Neutrophil (primary cell): ENCODE measurements around the gene DUSP8.

Source experiments
- H3K27ac ChIP-seq: fragments of 200-600 bp; sonication (generic); 2 replicates; pipeline ENCODE4 v1.5.1; 2016; ENCODE audit warnings: mild to moderate bottlenecking, moderate library complexity
- H3K27me3 ChIP-seq: fragments of 200-600 bp; sonication (generic); 2 replicates; pipeline ENCODE4 v1.6.0; 2016; ENCODE audit warnings: mild to moderate bottlenecking
- H3K36me3 ChIP-seq: fragments of 200-600 bp; sonication (generic); 2 replicates; pipeline ENCODE4 v1.5.1; 2017
- H3K4me1 ChIP-seq, 2 experiments: fragments of 200-600 bp in 1 of 2; sonication (generic) in 1 of 2; 1 replicate in 1 of 2; 2 replicates in 1 of 2; pipeline versions ENCODE4 v1.5.1 to v1.6.1; 2013 to 2016; ENCODE audit warnings: low read depth in 1 of 2, low read length in 1 of 2, mild to moderate bottlenecking in 1 of 2, moderate library complexity in 1 of 2; ENCODE audit not compliant: control insufficient read depth in 1 of 2, insufficient read depth in 1 of 2
- H3K4me3 ChIP-seq, 2 experiments: fragments of 200-600 bp in 1 of 2; sonication (generic) in 1 of 2; 1 replicate in 1 of 2; 2 replicates in 1 of 2; pipeline ENCODE4 v1.5.1; 2013 to 2016; ENCODE audit warnings: low read depth in 1 of 2, low read length in 1 of 2, mild to moderate bottlenecking in 1 of 2, moderate library complexity in 1 of 2
- H3K9me3 ChIP-seq: fragments of 200-600 bp; sonication (generic); 2 replicates; pipeline ENCODE4 v1.5.1; 2016
- TF ChIP-seq, protein P1 (sequence below): fragments of 200-600 bp; sonication (generic); IDR thresholded peaks from 2 replicates; pipeline ENCODE4 v1.5.1; 2016; ENCODE audit warnings: antibody characterized with exemption

DUSP8 gene

DNA sequence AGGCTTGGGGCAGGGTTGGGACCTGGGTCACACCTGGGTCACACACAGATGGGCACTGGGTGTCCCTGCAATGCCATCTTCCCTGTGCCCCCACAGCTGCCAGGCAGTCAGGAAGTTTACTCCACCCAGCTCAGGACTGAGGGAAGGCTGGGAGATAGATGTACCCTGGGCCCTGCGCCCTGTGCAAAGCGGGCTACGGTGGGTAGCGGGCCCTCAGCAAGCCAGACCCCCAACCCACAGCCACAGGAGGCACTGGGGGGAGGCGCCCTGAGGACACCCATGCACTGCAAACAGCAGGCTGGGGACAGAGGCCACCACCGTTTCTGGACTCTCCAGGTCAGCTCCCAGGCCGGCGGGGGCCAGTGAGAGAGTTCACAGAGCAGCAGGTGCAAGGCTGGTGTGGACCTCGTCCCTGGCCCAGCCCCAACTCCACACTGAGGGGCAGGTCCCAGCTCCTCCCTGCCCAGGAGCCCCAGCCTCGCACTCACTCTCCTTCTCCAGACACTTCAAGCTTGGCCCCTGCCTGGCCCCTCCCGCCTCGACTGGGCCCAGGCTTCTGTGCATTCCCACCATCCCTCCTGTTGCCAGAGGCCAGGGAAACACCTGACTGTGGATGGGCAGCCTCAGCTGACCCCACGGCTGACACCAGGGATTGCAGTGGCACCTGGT is 4.9 kb downstream of the DUSP8 start:
- H3K36me3 ChIP-seq, result no peaks in the 10 kb centered on the region
- H3K4me1 ChIP-seq, result no peaks in the 10 kb centered on the region
- H3K9me3 ChIP-seq, result no peaks in the 10 kb centered on the region
- H3K4me3 ChIP-seq, result no peak overlapping the region
- peaks cover 97% of the 10 kb centered on the region for H3K27me3 ChIP-seq
- no peak overlapping the region for H3K27ac ChIP-seq
- TF ChIP-seq, protein P1, sequence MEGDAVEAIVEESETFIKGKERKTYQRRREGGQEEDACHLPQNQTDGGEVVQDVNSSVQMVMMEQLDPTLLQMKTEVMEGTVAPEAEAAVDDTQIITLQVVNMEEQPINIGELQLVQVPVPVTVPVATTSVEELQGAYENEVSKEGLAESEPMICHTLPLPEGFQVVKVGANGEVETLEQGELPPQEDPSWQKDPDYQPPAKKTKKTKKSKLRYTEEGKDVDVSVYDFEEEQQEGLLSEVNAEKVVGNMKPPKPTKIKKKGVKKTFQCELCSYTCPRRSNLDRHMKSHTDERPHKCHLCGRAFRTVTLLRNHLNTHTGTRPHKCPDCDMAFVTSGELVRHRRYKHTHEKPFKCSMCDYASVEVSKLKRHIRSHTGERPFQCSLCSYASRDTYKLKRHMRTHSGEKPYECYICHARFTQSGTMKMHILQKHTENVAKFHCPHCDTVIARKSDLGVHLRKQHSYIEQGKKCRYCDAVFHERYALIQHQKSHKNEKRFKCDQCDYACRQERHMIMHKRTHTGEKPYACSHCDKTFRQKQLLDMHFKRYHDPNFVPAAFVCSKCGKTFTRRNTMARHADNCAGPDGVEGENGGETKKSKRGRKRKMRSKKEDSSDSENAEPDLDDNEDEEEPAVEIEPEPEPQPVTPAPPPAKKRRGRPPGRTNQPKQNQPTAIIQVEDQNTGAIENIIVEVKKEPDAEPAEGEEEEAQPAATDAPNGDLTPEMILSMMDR, result no peak

DNA sequence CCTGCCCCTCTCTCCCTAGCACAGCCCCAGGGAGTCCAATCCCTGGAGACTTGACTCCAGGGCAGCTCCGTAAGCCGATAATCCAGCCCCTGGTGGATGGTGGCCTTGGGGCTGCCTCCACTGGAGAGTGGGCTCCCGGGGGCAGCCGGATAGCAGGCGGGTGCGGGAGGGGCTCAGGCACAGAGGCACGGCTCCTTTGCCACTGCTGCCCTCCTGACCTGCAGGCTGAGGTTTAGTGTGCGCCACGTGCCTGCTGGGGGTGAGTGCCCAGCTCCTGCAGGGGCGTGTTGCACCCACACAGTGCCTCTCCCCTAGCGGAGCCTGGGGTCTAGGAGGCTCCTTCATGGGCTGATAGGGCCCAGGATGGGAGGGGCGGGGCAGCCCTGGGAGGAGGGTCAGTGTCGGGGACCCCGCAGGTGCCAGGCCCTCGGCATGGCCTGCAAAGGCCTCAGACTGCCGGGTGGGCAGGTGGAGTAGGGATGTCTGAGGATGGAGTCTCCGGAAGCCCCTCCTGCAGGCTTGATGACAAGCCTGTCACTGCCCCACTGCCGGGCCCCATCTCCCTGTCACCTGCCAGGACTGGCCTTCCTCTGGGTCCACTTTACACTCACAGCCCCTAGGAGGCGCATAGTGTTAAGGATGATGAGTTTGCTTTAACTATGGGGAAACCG is 5.6 kb downstream of the DUSP8 start:
- H3K9me3 ChIP-seq, result no peaks in the 10 kb centered on the region
- peaks cover 95% of the 10 kb centered on the region for H3K27me3 ChIP-seq
- TF ChIP-seq, protein P1, result no peak
- H3K4me3 ChIP-seq, result no peak overlapping the region
- no peaks in the 10 kb centered on the region for H3K4me1 ChIP-seq
- no peak overlapping the region for H3K27ac ChIP-seq
- H3K36me3 ChIP-seq, result no peaks in the 10 kb centered on the region

DNA sequence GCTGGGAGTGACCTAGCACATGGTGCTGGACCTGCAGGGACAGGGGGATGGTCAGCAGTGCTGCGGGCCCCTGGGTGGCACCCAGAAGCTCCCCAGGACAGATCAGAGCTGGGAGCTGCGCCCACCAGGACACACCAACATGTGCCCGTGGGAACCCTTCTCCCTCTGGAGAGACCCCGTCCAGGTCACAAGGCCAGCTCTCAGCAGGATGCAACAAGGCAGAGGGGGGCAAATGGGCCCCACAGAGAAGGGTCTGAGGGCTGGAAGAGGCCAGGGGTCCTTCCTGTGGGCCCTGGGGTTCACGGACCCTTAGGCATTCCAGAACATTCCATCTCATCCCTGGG is 6.2 kb downstream of the DUSP8 start:
- peaks cover 95% of the 10 kb centered on the region for H3K27me3 ChIP-seq
- no peaks in the 10 kb centered on the region for H3K36me3 ChIP-seq
- H3K9me3 ChIP-seq, result no peaks in the 10 kb centered on the region
- H3K4me3 ChIP-seq, result no peak overlapping the region
- H3K27ac ChIP-seq, result no peak overlapping the region
- TF ChIP-seq, protein P1, result no peak
- no peaks in the 10 kb centered on the region for H3K4me1 ChIP-seq

DNA sequence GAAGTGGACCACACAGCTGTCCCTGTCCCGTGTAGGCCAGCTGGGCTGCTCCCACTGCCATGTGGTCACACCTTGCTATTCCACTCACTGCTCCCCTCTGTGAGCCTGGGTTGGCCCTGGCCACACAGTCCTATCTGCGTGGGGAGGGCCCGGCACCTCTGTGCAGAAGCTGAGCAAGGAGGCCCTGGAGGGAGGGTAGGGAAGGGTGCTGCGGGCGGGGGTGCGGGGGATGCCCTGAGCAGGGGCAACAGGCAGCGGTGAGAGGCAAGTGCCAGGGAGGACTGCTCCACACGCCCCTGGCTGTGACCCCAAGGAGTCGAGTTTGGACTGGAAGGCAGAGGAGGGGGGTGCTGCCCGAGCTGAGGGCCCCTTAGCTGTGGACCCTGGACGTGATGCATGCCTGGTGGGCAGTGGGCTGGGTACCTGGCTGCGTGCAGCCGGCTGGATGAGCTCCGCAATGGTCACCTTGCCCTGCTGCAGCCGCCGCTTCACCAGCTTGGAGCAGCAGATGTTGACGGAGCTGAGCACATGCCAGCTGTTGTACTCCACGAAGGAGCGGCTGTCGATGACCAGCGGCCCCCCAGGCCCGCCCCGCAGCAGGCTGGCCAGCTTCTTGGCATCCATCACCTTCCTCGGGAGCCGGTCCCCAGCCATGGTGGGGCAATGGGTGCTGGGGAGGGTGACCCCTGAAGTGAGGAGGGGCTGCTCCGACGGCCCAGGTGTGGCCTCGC is 6.7 kb downstream of the DUSP8 start:
- Histone ChIP-seq H3K27me3 (peaks cover 95% of the 10 kb centered on the region), H3K36me3 (no peaks in the 10 kb centered on the region), H3K4me1 (no peaks in the 10 kb centered on the region), H3K27ac (no peak overlapping the region), H3K4me3 (no peak overlapping the region), H3K9me3 (no peaks in the 10 kb centered on the region)
- TF ChIP-seq, protein P1, result no peak

DNA sequence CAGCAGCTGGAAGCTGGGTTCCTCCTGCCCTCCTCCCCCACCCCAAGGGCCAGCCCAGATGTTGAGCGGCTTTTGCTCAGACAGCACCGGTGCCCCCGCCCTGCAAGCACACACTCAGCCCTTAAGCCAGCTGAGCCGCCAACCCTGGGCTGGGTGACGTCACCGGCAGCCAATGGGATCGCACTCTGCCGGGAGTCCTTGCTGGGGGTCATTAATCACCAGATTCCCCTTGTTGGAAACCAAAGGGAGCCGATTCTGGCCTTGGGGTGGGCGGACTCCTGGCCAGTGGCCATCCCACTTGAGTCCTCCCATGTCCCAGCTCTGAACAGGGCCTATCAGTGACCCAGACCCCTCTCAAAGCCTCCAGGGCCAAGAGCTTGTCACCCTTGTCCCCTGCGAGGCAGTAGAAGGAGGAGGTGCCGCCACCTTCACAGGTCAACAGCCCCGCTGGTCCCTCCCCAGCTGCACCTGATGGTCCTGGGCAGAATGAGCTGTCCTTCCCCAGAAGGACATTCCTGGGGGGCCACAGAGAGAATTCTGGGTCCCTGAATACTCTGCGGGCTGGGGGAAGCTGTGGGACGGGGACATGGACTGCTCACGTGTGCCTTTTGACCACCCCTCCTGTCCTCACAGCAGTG is 7.4 kb downstream of the DUSP8 start:
- Histone ChIP-seq H3K36me3 (no peaks in the 10 kb centered on the region), H3K27ac (no peak overlapping the region), H3K4me1 (no peaks in the 10 kb centered on the region), H3K9me3 (no peaks in the 10 kb centered on the region), H3K4me3 (no peak overlapping the region), H3K27me3 (peaks cover 95% of the 10 kb centered on the region)
- TF ChIP-seq, protein P1, result no peak
